ENCODE measurements around the gene TRIM34. TPM values are rescaled to one million over a fixed set of nuclear protein-coding genes. Genes with fewer than 3 reads are reported as not detected.
"Not testable (repeated sequence)": the region's sequence is repeated elsewhere in the genome, so short reads cannot be mapped to it uniquely, and the experiment has no call there.

TRIM34 gene, protein sequence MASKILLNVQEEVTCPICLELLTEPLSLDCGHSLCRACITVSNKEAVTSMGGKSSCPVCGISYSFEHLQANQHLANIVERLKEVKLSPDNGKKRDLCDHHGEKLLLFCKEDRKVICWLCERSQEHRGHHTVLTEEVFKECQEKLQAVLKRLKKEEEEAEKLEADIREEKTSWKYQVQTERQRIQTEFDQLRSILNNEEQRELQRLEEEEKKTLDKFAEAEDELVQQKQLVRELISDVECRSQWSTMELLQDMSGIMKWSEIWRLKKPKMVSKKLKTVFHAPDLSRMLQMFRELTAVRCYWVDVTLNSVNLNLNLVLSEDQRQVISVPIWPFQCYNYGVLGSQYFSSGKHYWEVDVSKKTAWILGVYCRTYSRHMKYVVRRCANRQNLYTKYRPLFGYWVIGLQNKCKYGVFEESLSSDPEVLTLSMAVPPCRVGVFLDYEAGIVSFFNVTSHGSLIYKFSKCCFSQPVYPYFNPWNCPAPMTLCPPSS
- 1.6 TPM for total RNA-seq

DNA sequence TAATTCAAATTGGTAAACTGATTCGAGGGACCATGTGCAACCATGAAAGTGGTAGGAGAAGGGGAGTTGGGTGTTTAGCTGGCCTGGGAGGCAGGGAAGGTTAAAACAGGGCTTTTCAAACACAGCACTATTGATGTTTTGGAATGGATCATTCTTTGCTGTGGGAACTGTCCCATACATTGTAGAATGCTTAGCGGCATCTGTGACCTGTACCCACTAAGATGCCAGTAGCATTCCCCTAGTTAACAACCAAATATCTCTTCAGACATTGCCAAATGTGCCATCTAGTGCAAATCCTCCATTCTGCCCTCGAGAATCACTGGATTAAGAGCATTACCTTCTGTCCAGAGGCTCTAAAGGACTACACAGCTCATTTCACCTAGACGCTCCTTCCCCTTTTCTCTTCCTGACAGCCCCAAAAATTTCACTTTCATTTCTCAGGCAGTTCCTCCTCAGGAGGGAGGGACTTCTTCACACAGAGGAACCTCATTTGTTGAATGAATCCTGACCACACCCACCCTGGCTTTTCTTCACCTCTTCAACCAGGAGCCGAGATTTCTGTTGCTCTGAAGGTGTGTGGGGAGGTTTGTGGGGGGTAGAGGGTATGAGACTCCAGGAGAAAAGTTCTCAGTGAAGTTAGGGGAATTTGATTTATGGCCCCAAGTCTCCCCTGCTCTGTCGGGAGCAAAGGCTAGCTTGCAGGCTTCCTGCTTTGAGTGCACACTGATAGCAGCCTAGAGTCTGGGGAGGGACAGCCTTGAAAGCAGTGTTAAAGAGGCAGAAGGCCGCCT is at the start of gene TRIM34:
TSS of gene TRIM34 (plus strand) at position 513 of the 791 bp plus-strand sequence. CDS start 7,331 bp downstream, outside the sequence.
- FAIRE-seq (no peak), DNase-seq (ENCODE audit: low spot score in 2 of 2) (peak; percentile 26 to 52)

DNA sequence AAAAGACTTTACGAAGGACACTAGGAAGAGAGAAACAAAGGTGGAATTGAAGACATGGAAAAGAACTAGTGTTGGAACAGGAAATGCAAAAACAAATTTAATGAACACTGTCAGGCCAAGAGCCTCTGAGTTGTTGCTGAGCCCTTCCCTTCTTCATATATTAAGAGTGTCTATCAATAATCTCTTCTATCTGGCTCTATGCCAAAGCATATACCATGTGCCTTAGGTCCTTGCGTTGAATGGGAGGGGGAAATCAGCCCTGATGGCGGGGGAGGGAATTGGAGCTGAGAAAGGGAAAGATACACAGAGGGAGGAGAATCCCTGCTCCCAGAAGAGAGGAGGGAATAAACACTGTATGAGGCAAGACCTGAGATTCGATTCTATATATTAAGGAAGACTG is 49.6 kb upstream of the TRIM34 start:
- DNase-seq (ENCODE audit: low spot score in 2 of 2) (no peak), FAIRE-seq (no peak)

DNA sequence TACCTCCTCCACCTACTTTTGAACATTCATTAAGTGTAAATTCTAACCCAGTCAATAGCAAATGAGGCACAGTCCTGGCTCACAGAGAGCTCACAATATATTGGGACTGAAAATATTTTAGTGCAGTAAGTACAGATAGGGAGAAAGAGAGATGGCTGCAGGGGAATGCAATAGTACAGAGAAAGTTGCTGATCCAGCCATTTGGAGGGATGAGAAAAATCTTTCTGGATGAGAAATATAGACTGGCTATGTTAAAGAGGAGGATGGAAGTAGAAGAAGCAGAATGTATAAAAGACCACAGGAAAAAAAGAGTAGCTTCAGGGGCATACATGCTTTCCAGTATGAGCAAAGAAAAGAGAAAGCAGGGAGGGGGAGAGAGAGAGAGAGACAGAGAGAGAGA is 47.7 kb upstream of the TRIM34 start:
- FAIRE-seq, result no peak
- DNase-seq (ENCODE audit: low spot score in 2 of 2), result no peak

DNA sequence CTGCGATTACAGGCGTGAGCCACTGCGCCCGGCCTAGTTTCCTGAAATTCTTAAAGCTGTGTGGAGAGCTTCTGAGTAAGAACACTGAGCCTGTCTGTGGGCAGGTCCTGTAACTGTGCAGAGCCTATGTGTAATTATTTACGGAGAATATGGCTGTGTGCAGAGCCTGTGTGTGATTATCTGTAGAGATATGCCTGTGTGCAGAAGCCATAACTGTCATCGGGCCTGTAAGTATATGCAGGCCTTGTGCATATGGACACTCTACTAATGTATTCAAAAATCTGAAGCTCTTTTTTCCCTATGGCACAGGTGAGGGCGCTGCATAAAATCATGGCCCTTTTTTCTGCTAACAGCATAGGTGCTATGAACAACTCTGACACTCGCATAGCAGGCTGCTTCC is 44.2 kb upstream of the TRIM34 start, which contains the start of gene OR52B6:
TSS of gene OR52B6 (plus strand) at position 301 of the 400 bp plus-strand sequence. CDS start at position 301, 0 bp downstream.
- no peak for FAIRE-seq
- no peak for DNase-seq (ENCODE audit: low spot score in 2 of 2)

DNA sequence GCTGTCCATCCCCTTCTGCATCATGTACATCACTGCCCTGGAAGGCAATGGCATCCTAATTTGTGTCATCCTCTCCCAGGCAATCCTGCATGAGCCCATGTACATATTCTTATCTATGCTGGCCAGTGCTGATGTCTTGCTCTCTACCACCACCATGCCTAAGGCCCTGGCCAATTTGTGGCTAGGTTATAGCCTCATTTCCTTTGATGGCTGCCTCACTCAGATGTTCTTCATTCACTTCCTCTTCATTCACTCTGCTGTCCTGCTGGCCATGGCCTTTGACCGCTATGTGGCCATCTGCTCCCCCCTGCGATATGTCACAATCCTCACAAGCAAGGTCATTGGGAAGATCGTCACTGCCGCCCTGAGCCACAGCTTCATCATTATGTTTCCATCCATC is 43.8 kb upstream of the TRIM34 start:
- DNase-seq (ENCODE audit: low spot score in 2 of 2) (no peak), FAIRE-seq (no peak)

DNA sequence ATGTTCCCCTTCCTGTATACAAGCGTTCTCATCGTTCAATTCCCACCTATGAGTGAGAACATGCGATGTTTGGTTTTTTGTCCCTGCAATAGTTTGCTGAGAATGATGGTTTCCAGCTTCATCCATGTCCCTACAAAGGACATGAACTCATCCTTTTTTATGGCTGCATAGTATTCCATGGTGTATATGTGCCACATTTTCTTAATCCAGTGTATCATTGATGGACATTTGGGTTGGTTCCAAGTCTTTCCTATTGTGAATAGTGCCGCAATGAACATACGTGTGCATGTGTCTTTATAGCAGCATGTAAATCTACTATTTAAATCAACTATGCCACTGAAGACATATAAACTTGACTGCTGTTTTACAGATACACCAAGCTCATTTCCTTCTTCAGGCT is 40.3 kb upstream of the TRIM34 start:
- not testable (repeated sequence) for FAIRE-seq; DNase-seq (ENCODE audit: low spot score in 2 of 2)

DNA sequence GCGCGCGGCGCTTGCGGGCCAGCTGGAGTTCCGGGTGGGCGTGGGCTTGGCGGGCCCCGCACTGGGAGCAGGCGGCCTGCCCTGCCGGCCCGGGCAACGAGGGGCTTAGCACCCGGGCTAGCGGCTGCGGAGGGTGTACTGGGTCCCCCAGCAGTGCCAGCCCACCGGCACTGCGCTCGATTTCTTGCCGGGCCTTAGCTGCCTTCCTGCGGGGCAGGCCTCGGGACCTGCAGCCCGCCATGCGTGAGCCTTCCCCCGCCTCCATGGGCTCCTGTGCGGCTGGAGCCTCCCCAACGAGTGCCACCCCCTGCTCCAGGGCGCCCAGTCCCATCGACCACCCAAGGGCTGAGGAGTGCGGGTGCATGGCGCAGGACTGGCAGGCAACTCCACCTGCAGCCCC is 34.9 kb upstream of the TRIM34 start:
- not testable (repeated sequence) for FAIRE-seq; DNase-seq (ENCODE audit: low spot score in 2 of 2)

DNA sequence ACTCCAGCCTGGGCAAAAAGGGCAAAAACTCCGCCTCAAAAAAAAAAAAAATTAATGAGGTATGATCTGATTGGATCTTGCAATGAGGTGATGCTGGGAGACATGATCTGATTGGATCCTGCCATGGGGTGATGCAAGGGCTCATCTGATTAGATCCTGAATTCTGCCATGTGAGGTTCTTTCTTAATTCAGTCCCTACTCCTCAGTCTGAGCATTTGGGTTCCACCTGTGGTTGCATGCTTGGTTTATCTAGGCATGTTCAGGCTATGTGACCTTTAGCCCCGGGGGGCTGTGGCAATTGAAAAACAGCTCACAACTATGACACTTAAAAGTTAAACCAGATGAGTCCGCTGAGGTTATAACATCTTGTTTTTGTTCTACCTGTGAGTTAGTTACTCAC is 33.2 kb upstream of the TRIM34 start:
- DNase-seq (ENCODE audit: low spot score in 2 of 2) (no peak), FAIRE-seq (no peak)

DNA sequence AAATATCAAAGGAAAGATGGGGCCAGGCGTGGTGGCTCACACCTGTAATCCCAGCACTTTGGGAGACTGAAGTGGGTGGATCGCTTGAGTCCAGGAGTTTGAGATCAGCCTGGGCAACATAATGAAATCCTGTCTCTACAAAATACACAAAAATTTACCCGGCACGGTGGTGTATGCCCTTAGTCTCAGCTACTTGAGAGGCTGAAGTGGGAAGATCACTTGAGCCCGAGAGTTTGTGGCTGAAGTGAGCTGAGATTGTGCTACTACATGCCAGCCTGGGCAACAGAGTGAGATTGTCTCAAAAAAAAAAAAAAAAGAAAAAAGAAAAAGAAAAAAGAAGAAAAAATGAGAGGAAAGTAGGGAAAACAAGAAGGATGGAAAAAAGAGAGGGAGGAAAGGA is 32.2 kb upstream of the TRIM34 start:
- DNase-seq (ENCODE audit: low spot score in 2 of 2) (no peak), FAIRE-seq (no peak)

DNA sequence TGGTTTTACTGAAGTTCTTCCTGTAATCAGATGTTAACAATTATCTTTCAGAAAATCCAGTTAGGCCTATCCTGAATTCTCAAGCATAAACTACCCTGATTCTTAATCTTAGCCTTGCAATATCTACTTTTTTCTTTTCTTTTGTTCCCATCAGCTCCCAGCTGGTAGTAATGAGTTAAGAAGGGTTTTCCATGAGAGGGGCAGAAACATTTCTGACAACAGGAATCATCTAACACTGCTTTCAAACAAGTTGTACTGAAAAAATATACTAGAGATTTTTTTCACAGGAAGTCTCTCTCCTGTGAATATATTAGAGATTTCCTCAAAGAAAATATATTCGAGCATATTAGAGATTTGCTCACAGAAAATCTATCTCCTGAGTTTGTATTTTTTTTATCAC is 31.7 kb upstream of the TRIM34 start:
- DNase-seq (ENCODE audit: low spot score in 2 of 2), result no peak
- no peak for FAIRE-seq

DNA sequence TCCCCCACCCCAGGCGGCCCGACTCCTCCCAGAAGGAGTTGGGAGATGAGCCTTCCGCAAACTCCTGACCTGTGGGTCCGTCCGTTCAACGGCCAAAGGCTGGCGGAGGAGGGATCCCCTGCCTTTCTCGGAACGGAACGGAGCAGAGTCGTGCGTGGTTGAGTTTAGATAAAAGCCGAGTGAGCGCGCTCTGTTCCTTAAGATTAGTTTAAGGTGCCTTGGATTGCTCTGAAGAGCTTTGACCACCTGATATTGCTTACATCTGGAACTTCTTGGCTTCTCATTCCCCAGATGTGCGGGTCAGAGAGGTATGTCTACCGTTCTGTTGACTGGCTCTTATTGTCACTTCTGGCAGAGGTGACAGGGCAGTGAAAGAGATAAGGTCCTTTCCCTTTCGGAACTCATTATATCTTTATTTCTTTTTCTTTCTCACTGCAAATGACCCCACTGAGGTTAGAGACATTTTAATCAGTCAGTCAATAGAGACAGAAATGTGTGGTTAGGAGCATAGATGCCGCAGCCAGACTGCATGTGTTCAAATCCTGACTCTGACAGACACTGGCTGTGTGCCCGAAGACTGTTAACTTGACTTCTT is 28.1 kb upstream of the TRIM34 start, which contains the start of gene TRIM6:
TSS of gene TRIM6 (plus strand) at position 31 of the 595 bp plus-strand sequence. CDS start at position 292, 261 bp downstream.
- peak in 1 of 2 donors; percentile 21 for DNase-seq (ENCODE audit: low spot score in 2 of 2)
- no peak for FAIRE-seq

DNA sequence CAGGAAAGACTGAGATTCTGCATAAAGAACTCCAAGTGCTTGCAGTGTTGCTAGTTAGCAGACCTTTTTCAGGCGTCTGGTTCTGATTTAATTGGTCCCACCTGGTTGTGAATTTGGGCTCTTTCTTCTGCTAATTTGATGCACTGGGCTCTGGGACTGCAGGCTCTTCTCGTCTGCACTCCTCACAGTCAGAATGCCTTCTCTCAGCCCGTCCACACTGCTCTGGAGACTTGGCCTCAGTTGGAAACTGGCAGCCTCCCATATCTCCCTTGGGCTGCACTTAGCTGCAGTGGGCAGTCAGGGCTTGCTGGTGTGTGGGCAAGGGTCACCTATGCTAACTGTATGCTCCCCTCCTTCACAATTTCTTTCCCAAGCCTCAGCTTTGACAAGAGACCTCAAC is 26.8 kb upstream of the TRIM34 start:
- no peak for DNase-seq (ENCODE audit: low spot score in 2 of 2)
- FAIRE-seq, result no peak

DNA sequence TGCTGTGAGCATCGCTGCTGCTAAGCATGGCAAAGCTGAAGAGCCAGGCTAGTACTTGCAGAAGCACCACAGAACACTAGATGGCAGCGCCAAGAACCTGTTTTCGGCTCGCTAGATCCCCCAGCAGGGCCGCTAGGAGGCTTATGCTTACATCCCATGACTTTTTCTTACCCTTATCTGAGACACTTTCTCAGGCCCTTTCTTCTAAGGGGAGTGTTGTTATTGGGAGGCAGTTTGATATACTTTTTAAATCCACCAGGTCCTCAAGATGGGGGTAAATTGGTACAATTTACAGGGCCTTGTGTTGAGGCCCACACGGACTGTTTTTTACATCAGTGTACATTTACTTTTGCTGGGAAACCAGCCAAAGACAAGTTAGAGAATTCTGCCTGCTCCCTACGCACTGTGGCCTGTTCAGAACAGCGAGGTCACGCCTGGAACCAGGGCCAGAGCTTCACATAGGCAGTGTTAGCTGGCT is 24.4 kb upstream of the TRIM34 start:
- DNase-seq (ENCODE audit: low spot score in 2 of 2) (no peak), FAIRE-seq (no peak)

DNA sequence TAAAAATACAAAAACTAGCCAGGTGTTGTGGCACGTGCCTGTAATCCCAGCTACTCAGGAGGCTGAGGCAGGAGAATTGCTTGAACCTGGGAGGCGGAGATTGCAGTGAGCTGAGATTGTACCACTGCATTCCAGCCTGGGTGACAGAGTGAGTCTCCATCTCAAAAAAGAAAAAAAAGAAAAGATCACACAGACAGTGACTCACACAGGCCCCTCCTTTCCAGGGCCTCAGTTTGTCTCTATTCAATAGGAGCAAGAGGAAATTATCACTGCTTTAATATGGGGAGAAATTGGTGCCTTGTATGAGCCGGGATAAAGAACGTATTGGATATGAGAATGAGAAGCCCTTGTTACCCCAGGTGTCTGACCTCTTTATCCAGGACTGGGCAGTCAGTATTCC is 22.0 kb upstream of the TRIM34 start:
- not testable (repeated sequence) for DNase-seq (ENCODE audit: low spot score in 2 of 2); FAIRE-seq

DNA sequence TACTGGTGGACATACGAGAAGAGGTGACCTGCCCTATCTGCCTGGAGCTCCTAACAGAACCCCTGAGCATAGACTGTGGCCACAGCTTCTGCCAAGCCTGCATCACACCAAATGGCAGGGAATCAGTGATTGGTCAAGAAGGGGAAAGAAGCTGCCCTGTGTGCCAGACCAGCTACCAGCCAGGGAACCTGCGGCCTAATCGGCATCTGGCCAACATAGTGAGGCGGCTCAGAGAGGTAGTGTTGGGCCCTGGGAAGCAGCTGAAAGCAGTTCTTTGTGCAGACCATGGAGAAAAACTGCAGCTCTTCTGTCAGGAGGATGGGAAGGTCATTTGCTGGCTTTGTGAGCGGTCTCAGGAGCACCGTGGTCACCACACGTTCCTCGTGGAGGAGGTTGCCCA is 21.5 kb upstream of the TRIM34 start:
- DNase-seq (ENCODE audit: low spot score in 2 of 2), result no peak
- FAIRE-seq, result no peak

DNA sequence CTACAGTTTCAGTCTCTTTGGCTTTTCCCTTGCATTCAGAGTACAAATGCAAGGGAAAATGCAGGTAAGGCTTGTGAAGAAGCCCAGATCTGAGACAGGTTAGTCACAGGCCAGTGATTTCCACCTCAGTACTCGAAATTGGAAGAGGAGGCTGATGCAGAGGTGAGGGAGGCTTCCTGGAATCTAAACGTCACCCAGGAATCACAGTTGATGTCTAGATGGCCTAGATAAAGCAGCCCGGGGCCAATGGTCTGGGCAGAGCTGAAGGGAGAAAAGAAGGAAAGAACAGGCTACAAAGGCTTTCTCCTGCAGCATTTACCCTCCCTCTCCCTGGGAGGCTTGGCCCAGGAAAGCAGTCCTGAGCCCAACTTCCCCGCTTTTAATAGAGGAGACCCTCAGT is 19.9 kb upstream of the TRIM34 start:
- no peak for DNase-seq (ENCODE audit: low spot score in 2 of 2)
- FAIRE-seq, result no peak

DNA sequence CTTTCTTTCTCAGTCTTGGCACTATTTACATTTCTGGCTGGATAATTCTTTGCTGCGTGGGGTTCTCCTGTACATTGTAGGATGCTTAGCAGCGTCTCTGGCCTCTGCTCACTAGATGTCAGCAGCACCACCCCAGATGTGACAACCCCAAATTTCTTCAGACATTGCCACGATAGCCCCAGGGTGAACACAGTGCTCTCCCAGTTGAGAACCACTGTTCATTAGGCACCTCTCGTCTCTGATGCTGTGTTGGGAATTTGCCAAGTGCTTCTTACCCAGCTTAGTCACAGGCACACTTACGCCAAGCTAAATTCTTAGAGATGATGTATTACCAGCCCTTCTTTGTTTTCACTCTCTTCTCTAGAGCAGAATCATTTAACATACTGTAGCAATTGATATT is 19.0 kb upstream of the TRIM34 start:
- FAIRE-seq (no peak), DNase-seq (ENCODE audit: low spot score in 2 of 2) (no peak)

DNA sequence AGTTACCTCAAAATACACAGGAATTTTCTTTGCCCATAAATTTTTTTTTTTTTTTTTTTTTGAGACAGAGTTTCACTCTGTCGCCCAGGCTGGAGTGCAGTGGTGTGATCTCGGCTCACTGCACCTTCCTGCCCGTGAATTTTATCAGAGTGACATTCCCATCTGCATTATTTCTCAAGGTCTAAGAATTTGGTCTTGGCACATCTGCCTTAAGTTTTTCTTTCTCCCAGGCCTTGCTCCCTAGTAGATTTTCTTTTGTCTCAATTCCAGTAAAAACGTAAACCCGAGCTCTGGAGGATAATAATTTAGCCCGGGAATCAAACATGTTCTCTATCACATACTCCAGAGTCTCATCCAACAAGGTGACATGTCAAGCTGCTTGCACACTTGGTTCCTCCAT is 16.0 kb upstream of the TRIM34 start:
- DNase-seq (ENCODE audit: low spot score in 2 of 2) (no peak), FAIRE-seq (no peak)

DNA sequence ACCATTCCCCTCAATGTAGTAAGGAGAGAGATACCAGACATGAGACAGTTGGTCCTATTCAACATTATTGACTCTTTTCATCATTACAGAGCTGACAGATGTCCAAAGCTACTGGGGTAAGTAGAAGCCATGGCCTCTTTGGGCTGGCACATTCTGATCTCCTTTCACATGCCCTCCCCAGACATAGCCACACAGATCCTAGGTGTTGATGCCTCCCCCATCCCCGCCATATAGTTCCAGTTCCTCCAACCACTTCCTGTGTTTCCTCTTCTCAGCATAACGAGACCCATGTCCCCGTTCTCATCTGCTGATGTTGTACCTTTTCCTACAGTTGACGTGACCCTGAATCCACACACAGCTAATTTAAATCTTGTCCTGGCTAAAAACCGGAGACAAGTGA is 14.4 kb upstream of the TRIM34 start:
- no peak for DNase-seq (ENCODE audit: low spot score in 2 of 2)
- no peak for FAIRE-seq

DNA sequence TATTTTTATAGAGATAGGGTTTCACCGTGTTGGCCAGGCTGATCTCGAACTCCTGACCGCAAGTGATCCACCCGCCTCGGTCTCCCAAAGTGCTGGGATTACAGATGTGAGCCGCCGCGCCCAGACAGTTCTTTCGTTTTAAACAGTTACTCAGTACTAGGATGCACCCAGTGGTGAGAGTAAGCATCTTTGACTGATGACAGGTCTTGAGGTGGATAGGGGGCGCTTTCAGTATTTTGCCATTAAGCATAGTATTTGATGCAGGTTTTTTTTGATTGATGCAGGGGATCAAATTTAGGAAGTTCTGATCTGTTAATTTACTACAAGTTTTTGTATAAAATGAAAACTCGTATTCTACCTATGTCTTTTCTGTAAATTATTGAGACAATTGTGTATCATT is 13.2 kb upstream of the TRIM34 start:
- DNase-seq (ENCODE audit: low spot score in 2 of 2), result no peak

DNA sequence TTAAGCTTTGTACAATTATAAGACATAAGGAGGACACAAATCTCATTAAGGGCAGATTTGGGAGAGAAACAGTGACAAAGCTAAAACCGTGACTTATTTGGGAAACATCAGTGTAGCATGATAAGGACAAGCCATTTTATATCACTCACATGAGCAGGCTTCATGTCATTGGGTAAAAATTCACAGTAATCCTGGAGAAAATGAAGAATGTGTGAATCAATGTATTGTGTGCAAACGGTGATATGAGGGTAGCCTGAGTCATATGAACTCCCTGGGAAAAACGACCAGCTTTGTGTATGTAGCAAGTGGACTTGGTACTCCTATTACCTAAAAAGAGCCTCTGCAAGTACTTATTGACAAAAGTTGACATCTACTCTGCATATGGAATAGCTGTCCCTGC is 6.0 kb upstream of the TRIM34 start:
- FAIRE-seq (no peak), DNase-seq (ENCODE audit: low spot score in 2 of 2) (no peak)

More for the DNA sequence above, 13.2 kb upstream of the TRIM34 start:
- no peak for FAIRE-seq

Data from frontal cortex (tissue), 4 donors.